HepG2 (cell line): ENCODE results near the gene PC. TPM values are rescaled to one million over a fixed set of nuclear protein-coding genes. Genes with fewer than 3 reads are reported as not detected.

ENCODE experiments used
- BHLHE40 ChIP-seq: IDR thresholded peaks from 2 replicates; pipeline ENCODE4 v1.6.1; 2011; ENCODE audit warnings: low read length, improper control_type of control experiment
- CEBPG ChIP-seq: IDR thresholded peaks from 2 replicates; pipeline ENCODE4 v1.6.1; 2016
- FIP1L1 ChIP-seq: fragments of 200-400 bp; formaldehyde crosslinking; IDR thresholded peaks from 2 replicates; pipeline ENCODE4 v1.6.1; 2018; ENCODE audit warnings: low read depth, mild to moderate bottlenecking, low read length, moderate library complexity, borderline replicate concordance; ENCODE audit not compliant: insufficient read depth
- HNRNPUL1 ChIP-seq: fragments of 200-400 bp; formaldehyde crosslinking; IDR thresholded peaks from 2 replicates; pipeline ENCODE4 v1.6.1; 2017; ENCODE audit warnings: low read depth, mild to moderate bottlenecking, low read length, moderate library complexity
- HOXA3 ChIP-seq: sonication (generic); formaldehyde crosslinking; IDR thresholded peaks from 2 replicates; pipeline ENCODE4 v1.5.0; 2020; ENCODE audit warnings: missing genetic modification reagents
- KAT2B ChIP-seq: fragments of 150-350 bp; IDR thresholded peaks from 2 replicates; pipeline ENCODE4 v1.6.1; 2014; ENCODE audit warnings: low read depth, low read length, borderline replicate concordance
- MED13 ChIP-seq: sonication (generic); formaldehyde crosslinking; IDR thresholded peaks from 2 replicates; pipeline ENCODE4 v1.5.0; 2020; ENCODE audit warnings: missing genetic modification reagents
- NFRKB ChIP-seq: fragments of 450-650 bp; IDR thresholded peaks from 2 replicates; pipeline ENCODE4 v1.6.1; 2017
- SRF ChIP-seq: IDR thresholded peaks from 2 replicates; pipeline ENCODE4 v1.6.1; 2011; ENCODE audit warnings: mild to moderate bottlenecking, low read depth, low read length, moderate library complexity
- ZNF10 ChIP-seq: sonication (generic); formaldehyde crosslinking; IDR thresholded peaks from 2 replicates; pipeline ENCODE4 v1.4.0; 2020; ENCODE audit warnings: mild to moderate bottlenecking, low read depth, missing genetic modification reagents, borderline replicate concordance
- ZNF230 ChIP-seq: sonication (generic); formaldehyde crosslinking; IDR thresholded peaks from 2 replicates; pipeline ENCODE4 v1.4.0; 2020; ENCODE audit warnings: mild to moderate bottlenecking, missing genetic modification reagents
- ZNF34 ChIP-seq: sonication (generic); formaldehyde crosslinking; IDR thresholded peaks from 2 replicates; pipeline ENCODE4 v1.4.0; 2020; ENCODE audit warnings: mild to moderate bottlenecking, missing genetic modification reagents, borderline replicate concordance
- ZNF614 ChIP-seq: IDR thresholded peaks from 2 replicates; pipeline ENCODE4 v1.6.1; 2018; ENCODE audit warnings: missing biosample characterization, missing genetic modification reagents, inconsistent platforms, borderline replicate concordance
- ZNF652 ChIP-seq: IDR thresholded peaks from 2 replicates; pipeline ENCODE4 v1.6.1; 2016; ENCODE audit warnings: low read depth, borderline replicate concordance
- ZNF766 ChIP-seq: sonication (generic); formaldehyde crosslinking; IDR thresholded peaks from 2 replicates; pipeline ENCODE4 v1.5.0; 2020; ENCODE audit warnings: missing genetic modification reagents, borderline replicate concordance
- polyA plus RNA-seq, 8 experiments: library from polyadenylated mRNA; depleted of rRNA in 3 of 8; stranded (reverse) in 7 of 8; unstranded in 1 of 8; fragments of >200 nt; fragmentation: Illumina TruSeq in 4 of 8; extraction: Trizol in 4 of 8; gene quantifications; 2 replicates each; pipeline versions ENCODE4 v1.2.1 to v1.2.3, GENCODE V29; 2011 to 2016; ENCODE audit warnings: low read depth in 4 of 8, missing spikeins in 1 of 8, mixed read lengths in 1 of 8; ENCODE audit not compliant: insufficient read depth in 1 of 8
- total RNA-seq, 5 experiments: library from RNA; depleted of rRNA; stranded (reverse); fragments of >200 nt; fragmentation: Illumina TruSeq; extraction: Trizol; gene quantifications; 2 replicates each; pipeline ENCODE4 v1.2.3, GENCODE V29; 2016; ENCODE audit warnings: low read depth in 1 of 5
- TF ChIP-seq, protein P1 (sequence below): sonication (generic); formaldehyde crosslinking; IDR thresholded peaks from 2 replicates; pipeline ENCODE4 v1.4.0; 2020; ENCODE audit warnings: missing genetic modification reagents, borderline replicate concordance
- TF ChIP-seq, protein P2 (sequence below): sonication (generic); formaldehyde crosslinking; conservative IDR thresholded peaks from 2 replicates; pipeline ENCODE4 v1.8.1; 2023; ENCODE audit warnings: missing genetic modification reagents
- TF ChIP-seq, protein P3 (sequence below): sonication (generic); formaldehyde crosslinking; IDR thresholded peaks from 2 replicates; pipeline ENCODE4 v1.5.0; 2020; ENCODE audit warnings: missing genetic modification reagents, mild to moderate bottlenecking, borderline replicate concordance
- TF ChIP-seq, protein P4 (sequence below): sonication (generic); formaldehyde crosslinking; IDR thresholded peaks from 2 replicates; pipeline ENCODE4 v1.4.0; 2020; ENCODE audit warnings: missing genetic modification reagents, mild to moderate bottlenecking, borderline replicate concordance
- TF ChIP-seq, protein P5 (sequence below): sonication (generic); formaldehyde crosslinking; IDR thresholded peaks from 2 replicates; pipeline ENCODE4 v1.8.0; 2022; ENCODE audit warnings: low read depth, missing genetic modification reagents

Gene PC
- total and polyA plus RNA-seq, 2 of the 13 experiments (the other 11 are each of a cell fraction or from before 2014, with no cell fraction given) = 29.0 to 39.0 TPM

DNA sequence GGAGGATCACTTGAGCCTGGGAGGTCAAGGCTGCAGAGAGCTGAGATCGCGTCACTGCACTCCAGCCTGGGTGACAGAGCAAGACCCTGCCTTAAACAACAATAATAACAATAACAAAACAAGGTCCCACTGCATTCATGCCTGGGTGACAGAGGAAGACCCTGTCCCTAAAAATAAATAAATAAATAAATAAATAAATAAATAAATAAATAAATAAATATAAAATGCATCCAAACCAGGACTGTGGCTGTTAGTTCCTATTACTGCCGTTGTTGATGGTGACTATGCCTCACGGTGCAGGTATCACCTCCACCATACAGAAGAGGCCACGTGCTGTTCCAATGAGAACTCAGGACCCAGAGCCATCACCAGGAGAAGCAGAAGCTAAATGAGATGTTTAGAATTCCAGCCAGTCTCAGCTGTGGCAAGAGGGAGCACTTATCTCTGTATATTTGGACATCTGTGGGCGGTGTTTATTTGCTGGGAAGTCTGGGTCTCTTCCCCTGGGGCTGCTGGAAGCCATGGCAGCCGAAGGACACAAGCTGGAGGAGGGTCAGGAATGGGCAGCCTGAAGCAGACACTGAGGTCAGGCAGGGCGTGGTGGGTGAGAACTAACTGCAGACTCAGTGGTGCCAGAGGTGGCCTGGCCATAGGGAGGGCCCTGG is 38.6 kb upstream of the PC start (continued):
- TF ChIP-seq, protein P1, sequence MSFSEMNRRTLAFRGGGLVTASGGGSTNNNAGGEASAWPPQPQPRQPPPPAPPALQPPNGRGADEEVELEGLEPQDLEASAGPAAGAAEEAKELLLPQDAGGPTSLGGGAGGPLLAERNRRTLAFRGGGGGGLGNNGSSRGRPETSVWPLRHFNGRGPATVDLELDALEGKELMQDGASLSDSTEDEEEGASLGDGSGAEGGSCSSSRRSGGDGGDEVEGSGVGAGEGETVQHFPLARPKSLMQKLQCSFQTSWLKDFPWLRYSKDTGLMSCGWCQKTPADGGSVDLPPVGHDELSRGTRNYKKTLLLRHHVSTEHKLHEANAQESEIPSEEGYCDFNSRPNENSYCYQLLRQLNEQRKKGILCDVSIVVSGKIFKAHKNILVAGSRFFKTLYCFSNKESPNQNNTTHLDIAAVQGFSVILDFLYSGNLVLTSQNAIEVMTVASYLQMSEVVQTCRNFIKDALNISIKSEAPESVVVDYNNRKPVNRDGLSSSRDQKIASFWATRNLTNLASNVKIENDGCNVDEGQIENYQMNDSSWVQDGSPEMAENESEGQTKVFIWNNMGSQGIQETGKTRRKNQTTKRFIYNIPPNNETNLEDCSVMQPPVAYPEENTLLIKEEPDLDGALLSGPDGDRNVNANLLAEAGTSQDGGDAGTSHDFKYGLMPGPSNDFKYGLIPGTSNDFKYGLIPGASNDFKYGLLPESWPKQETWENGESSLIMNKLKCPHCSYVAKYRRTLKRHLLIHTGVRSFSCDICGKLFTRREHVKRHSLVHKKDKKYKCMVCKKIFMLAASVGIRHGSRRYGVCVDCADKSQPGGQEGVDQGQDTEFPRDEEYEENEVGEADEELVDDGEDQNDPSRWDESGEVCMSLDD (CRISPR knock-in tag) = no peak
- TF ChIP-seq NFRKB (no peak), FIP1L1 (no peak), SRF (no peak), ZNF10 (no peak), ZNF614 (CRISPR knock-in tag) (no peak), MED13 (CRISPR knock-in tag) (no peak), HOXA3 (CRISPR knock-in tag) (no peak; the same call in 1 of the 2 replicates), KAT2B (no peak), BHLHE40 (no peak), ZNF34 (CRISPR knock-in tag) (no peak), ZNF652 (no peak), ZNF230 (CRISPR knock-in tag) (no peak), CEBPG (CRISPR knock-in tag) (no peak), HNRNPUL1 (no peak), ZNF766 (no peak)
- TF ChIP-seq, protein P2, sequence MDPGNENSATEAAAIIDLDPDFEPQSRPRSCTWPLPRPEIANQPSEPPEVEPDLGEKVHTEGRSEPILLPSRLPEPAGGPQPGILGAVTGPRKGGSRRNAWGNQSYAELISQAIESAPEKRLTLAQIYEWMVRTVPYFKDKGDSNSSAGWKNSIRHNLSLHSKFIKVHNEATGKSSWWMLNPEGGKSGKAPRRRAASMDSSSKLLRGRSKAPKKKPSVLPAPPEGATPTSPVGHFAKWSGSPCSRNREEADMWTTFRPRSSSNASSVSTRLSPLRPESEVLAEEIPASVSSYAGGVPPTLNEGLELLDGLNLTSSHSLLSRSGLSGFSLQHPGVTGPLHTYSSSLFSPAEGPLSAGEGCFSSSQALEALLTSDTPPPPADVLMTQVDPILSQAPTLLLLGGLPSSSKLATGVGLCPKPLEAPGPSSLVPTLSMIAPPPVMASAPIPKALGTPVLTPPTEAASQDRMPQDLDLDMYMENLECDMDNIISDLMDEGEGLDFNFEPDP = no peak
- TF ChIP-seq, protein P3, sequence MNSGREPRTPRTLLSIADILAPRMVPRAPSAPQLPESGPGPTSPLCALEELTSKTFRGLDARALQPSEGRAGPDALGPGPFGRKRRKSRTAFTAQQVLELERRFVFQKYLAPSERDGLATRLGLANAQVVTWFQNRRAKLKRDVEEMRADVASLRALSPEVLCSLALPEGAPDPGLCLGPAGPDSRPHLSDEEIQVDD = no peak
- TF ChIP-seq, protein P4, sequence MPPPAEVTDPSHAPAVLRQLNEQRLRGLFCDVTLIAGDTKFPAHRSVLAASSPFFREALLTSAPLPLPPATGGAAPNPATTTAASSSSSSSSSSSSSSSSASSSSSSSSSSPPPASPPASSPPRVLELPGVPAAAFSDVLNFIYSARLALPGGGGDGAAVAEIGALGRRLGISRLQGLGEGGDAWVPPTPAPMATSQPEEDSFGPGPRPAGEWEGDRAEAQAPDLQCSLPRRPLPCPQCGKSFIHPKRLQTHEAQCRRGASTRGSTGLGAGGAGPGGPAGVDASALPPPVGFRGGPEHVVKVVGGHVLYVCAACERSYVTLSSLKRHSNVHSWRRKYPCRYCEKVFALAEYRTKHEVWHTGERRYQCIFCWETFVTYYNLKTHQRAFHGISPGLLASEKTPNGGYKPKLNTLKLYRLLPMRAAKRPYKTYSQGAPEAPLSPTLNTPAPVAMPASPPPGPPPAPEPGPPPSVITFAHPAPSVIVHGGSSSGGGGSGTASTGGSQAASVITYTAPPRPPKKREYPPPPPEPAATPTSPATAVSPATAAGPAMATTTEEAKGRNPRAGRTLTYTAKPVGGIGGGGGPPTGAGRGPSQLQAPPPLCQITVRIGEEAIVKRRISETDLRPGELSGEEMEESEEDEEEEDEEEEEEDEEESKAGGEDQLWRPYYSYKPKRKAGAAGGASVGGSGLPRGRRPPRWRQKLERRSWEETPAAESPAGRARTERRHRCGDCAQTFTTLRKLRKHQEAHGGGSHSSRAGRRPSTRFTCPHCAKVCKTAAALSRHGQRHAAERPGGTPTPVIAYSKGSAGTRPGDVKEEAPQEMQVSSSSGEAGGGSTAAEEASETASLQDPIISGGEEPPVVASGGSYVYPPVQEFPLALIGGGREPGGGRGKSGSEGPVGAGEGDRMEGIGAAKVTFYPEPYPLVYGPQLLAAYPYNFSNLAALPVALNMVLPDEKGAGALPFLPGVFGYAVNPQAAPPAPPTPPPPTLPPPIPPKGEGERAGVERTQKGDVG (CRISPR knock-in tag) = no peak
- TF ChIP-seq, protein P5, sequence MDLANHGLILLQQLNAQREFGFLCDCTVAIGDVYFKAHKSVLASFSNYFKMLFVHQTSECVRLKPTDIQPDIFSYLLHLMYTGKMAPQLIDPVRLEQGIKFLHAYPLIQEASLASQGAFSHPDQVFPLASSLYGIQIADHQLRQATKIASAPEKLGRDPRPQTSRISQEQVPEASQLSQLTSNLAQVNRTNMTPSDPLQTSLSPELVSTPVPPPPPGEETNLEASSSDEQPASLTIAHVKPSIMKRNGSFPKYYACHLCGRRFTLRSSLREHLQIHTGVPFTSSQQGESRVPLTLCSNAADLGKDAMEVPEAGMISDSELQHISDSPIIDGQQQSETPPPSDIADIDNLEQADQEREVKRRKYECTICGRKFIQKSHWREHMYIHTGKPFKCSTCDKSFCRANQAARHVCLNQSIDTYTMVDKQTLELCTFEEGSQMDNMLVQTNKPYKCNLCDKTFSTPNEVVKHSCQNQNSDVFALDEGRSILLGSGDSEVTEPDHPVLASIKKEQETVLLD (CRISPR knock-in tag) = no peak
